Inflammatory macrophage treated with lipopolysaccharide for 4 hours (primary cell): ENCODE measurements around the gene BRPF3.

Experiments used
- DNase-seq: peaks from one replicate; pipeline ENCODE4 v3.0.0-alpha.2; 2020

The BRPF3 gene

GRCh38 chr6:36272234-36272633 is 75.7 kb downstream of the BRPF3 start:
- DNase-seq = no peak

- no peak for DNase-seq
These were observed 76.5 kb downstream of the BRPF3 start for GRCh38 chr6:36273067-36273466.

- no peak for DNase-seq
These were observed 77.4 kb downstream of the BRPF3 start for GRCh38 chr6:36273802-36274514.

GRCh38 chr6:36276581-36277536 is 80.3 kb downstream of the BRPF3 start:
- no peak for DNase-seq

DNA sequence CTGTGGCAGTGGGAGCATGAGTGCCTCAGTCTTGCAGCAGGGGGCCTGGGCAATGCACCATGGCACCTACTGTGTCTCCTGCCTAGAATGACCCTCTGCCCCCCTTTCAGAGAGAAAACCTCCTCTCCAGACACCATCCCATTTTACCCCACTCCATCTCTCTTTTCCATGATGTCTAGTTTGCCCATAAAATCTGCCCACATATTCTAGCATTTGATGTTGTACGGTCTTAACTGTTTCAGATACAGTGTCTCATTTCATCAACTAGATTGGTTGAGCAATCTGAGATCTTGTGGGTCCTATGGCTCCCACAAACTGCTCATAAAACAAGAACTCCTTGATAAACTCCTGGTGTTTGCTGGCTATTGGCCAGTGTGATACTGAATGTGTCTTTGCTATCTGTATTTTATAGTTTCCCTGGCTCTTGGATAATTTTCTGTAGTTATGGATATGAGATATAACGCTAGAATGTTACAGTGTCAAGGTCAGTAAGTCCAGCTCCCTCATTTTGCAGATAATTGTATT is 81.5 kb downstream of the BRPF3 start:
- DNase-seq = no peak

- DNase-seq = peak; percentile 74
These were observed 83.9 kb downstream of the BRPF3 start for GRCh38 chr6:36280467-36280866.

- DNase-seq = peak; percentile 19
These were observed 84.4 kb downstream of the BRPF3 start for GRCh38 chr6:36280983-36281382.
